Ishikawa (cell line): ENCODE results near the gene SPATA31D4.

Experiments
- FOXM1 ChIP-seq: IDR thresholded peaks from 2 replicates; pipeline ENCODE4 v1.6.1; 2012; ENCODE audit warnings: low read depth, borderline replicate concordance
- RAD21 ChIP-seq: IDR thresholded peaks from 2 replicates; pipeline ENCODE4 v1.6.1; 2012; ENCODE audit warnings: low read depth
- ZBTB7A ChIP-seq: IDR thresholded peaks from 2 replicates; pipeline ENCODE4 v1.6.1; 2012; ENCODE audit warnings: low read depth
- TF ChIP-seq, protein P1 (sequence below): IDR thresholded peaks from 2 replicates; pipeline ENCODE4 v1.6.1; 2012

DNA sequence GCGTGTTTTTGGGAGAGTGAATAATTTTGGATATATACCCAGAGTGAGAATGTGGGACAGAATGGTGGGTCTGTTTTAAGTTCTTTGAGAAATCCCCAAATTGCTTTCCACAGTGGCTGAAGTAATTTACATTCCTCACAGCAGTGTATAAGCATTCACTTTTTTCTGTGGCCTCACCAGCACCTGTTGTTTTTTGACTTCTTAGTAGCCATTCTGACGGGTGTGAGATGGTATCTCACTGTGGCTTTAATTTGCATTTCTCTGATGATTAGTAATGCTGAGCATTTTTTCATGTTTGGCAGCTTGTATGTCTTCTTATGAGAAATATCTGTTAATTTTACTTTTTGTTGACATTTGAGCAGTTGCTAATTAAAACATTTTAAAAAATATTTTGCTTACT, 51.0 kb downstream of the SPATA31D4 start:
- TF ChIP-seq, protein P1, sequence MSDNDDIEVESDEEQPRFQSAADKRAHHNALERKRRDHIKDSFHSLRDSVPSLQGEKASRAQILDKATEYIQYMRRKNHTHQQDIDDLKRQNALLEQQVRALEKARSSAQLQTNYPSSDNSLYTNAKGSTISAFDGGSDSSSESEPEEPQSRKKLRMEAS: no peak
- no peak for TF ChIP-seq RAD21
- no peak for TF ChIP-seq FOXM1
- TF ChIP-seq ZBTB7A: no peak
